Activated CD4-positive, alpha-beta T cell treated with anti-CD3 and anti-CD28 coated beads for 36 hours (primary cell): ENCODE results near the gene MYOD1. TPM values are rescaled to one million over a fixed set of nuclear protein-coding genes. Genes with fewer than 3 reads are reported as not detected.

ENCODE experiments used
- ATAC-seq: fragments of 200-7000 bp; cut with Tn5 transposase; one replicate; pipeline ENCODE4 v1.10.0; 2021; ENCODE audit warnings: mild to moderate bottlenecking, moderate library complexity
- CTCF ChIA-PET: fragments of 350-600 bp; sonication (Branson Sonifier 250); formaldehyde crosslinking; loops from one replicate; lab custom pipeline; 2021; ENCODE audit warnings: antibody characterized with exemption; lab: Charles Lee
- POLR2A ChIA-PET: fragments of 350-600 bp; sonication (Branson Sonifier 250); formaldehyde crosslinking; loops from one replicate; lab custom pipeline; 2021; ENCODE audit warnings: antibody characterized with exemption, inconsistent platforms; lab: Charles Lee
- DNase-seq: peaks from one replicate; pipeline ENCODE4 v3.0.0-alpha.2; 2020
- H3K27ac Mint-ChIP-seq: one replicate; pipeline ENCODE4 v1.8.0; 2021; ENCODE audit warnings: mixed read lengths
- H3K27me3 Mint-ChIP-seq: one replicate; pipeline ENCODE4 v1.8.0; 2021; ENCODE audit warnings: mixed read lengths
- H3K36me3 Mint-ChIP-seq: one replicate; pipeline ENCODE4 v1.8.0; 2021; ENCODE audit warnings: low read depth, mixed read lengths
- H3K4me1 Mint-ChIP-seq: one replicate; pipeline ENCODE4 v1.8.0; 2021; ENCODE audit warnings: mixed read lengths
- H3K4me3 Mint-ChIP-seq: one replicate; pipeline ENCODE4 v1.8.0; 2021; ENCODE audit warnings: mild to moderate bottlenecking, moderate library complexity, mixed read lengths
- H3K9me3 Mint-ChIP-seq: one replicate; pipeline ENCODE4 v1.8.0; 2021; ENCODE audit warnings: low read depth, mixed read lengths
- intact Hi-C, 2 experiments: fragments of 100-400 bp; cut with DNase I in 1 of 2; cut with micrococcal nuclease in 1 of 2; formaldehyde crosslinking; loops; one replicate each; pipeline versions ENCODE4 v1.14.2 to v1.15.1; 2022 to 2024; cut with DNase I, micrococcal nuclease
- total RNA-seq, 2 experiments: library from RNA; stranded (reverse); gene quantifications; one replicate each; pipeline ENCODE4 v1.2.3, GENCODE V29; 2021

Gene MYOD1
- total RNA-seq, result not detected

- Mint-ChIP-seq H3K4me1 (no peaks in the 10 kb centered on the region), H3K27me3 (peaks cover 35% of the 10 kb centered on the region), H3K9me3 (no peaks in the 10 kb centered on the region), H3K36me3 (no peaks in the 10 kb centered on the region), H3K27ac (no peak within 1 kb of the TSS), H3K4me3 (no peak within 1 kb of the TSS)
- DNase-seq (no peak), ATAC-seq (no peak)
- intact Hi-C loops, result no loop called here
- POLR2A ChIA-PET, result no interaction called here
- CTCF ChIA-PET, result interaction anchor here (0.6 to 1.0 kb wide), 3 partner anchors 10 to 128 kb away, joined by 3 to 4 read pairs (median 3); no protein-coding TSS in a partner anchor
Observed at GRCh38 chr11:17719028-17719937, at the start of gene MYOD1. TSS of gene MYOD1 (plus strand) at chr11:17719571. CDS start at chr11:17719783, 212 bp downstream.

- Mint-ChIP-seq H3K27ac (no peak overlapping the region), H3K27me3 (peaks cover 17% of the 10 kb centered on the region), H3K9me3 (peaks cover 14% of the 10 kb centered on the region), H3K4me1 (no peaks in the 10 kb centered on the region), H3K4me3 (no peak overlapping the region), H3K36me3 (no peaks in the 10 kb centered on the region)
- ATAC-seq (no peak), DNase-seq (no peak)
- ChIA-PET CTCF (interaction anchor here (0.6 kb wide), 1 partner anchor 71 kb away, joined by 3 read pairs; no protein-coding TSS in a partner anchor), POLR2A (no interaction called here)
- intact Hi-C loops, result no loop called here
Observed at GRCh38 chr11:17672469-17672868, 46.9 kb upstream of the MYOD1 start.

GRCh38 chr11:17673951-17674350, 45.4 kb upstream of the MYOD1 start:
- CTCF ChIA-PET, result no interaction called here
- POLR2A ChIA-PET, result no interaction called here
- peaks cover 14% of the 10 kb centered on the region for H3K9me3 Mint-ChIP-seq
- intact Hi-C loops, result no loop called here
- peaks cover 18% of the 10 kb centered on the region for H3K27me3 Mint-ChIP-seq
- DNase-seq, result no peak
- no peak overlapping the region for H3K4me3 Mint-ChIP-seq
- no peak overlapping the region for H3K27ac Mint-ChIP-seq
- ATAC-seq, result no peak
- H3K4me1 Mint-ChIP-seq, result no peaks in the 10 kb centered on the region
- no peaks in the 10 kb centered on the region for H3K36me3 Mint-ChIP-seq

- Mint-ChIP-seq H3K9me3 (no peaks in the 10 kb centered on the region), H3K4me1 (no peaks in the 10 kb centered on the region), H3K4me3 (no peak overlapping the region), H3K36me3 (no peaks in the 10 kb centered on the region), H3K27me3 (peaks cover 12% of the 10 kb centered on the region), H3K27ac (no peak overlapping the region)
- DNase-seq (no peak), ATAC-seq (no peak)
- ChIA-PET CTCF (no interaction called here), POLR2A (no interaction called here)
- intact Hi-C loops, result no loop called here
Observed at GRCh38 chr11:17682848-17683247, 36.5 kb upstream of the MYOD1 start.

GRCh38 chr11:17683377-17684161, 35.8 kb upstream of the MYOD1 start:
- Mint-ChIP-seq H3K36me3 (no peaks in the 10 kb centered on the region), H3K4me3 (no peak overlapping the region), H3K27ac (no peak overlapping the region), H3K27me3 (peaks cover 12% of the 10 kb centered on the region), H3K4me1 (no peaks in the 10 kb centered on the region), H3K9me3 (no peaks in the 10 kb centered on the region)
- ATAC-seq (no peak), DNase-seq (no peak)
- ChIA-PET CTCF (interaction anchor here (0.6 kb wide), 1 partner anchor 79 kb away, joined by 3 read pairs; no protein-coding TSS in a partner anchor), POLR2A (no interaction called here)
- intact Hi-C loops, result no loop called here

- Mint-ChIP-seq H3K27me3 (peaks cover 10% of the 10 kb centered on the region), H3K36me3 (no peaks in the 10 kb centered on the region), H3K27ac (no peak overlapping the region), H3K4me1 (no peaks in the 10 kb centered on the region), H3K9me3 (no peaks in the 10 kb centered on the region), H3K4me3 (no peak overlapping the region)
- ATAC-seq (no peak), DNase-seq (no peak)
- intact Hi-C loops, result no loop called here
- CTCF ChIA-PET, result no interaction called here
- POLR2A ChIA-PET, result no interaction called here
Observed at GRCh38 chr11:17684550-17684949, 34.8 kb upstream of the MYOD1 start.

- CTCF ChIA-PET, result no interaction called here
- Mint-ChIP-seq H3K36me3 (no peaks in the 10 kb centered on the region), H3K4me3 (no peak overlapping the region)
Observed at GRCh38 chr11:17686231-17686980, 33.0 kb upstream of the MYOD1 start.

GRCh38 chr11:17687946-17688670, 31.3 kb upstream of the MYOD1 start:
- intact Hi-C loops, result no loop called here
- ATAC-seq, result no peak
- POLR2A ChIA-PET, result no interaction called here
- Mint-ChIP-seq H3K9me3 (no peaks in the 10 kb centered on the region), H3K27me3 (peaks cover 12% of the 10 kb centered on the region), H3K27ac (no peak overlapping the region), H3K36me3 (no peaks in the 10 kb centered on the region), H3K4me1 (no peaks in the 10 kb centered on the region), H3K4me3 (no peak overlapping the region)
- CTCF ChIA-PET, result no interaction called here
- no peak for DNase-seq

More at GRCh38 chr11:17686231-17686980, 33.0 kb upstream of the MYOD1 start:
- intact Hi-C loops, result no loop called here
- no peak for DNase-seq
- H3K4me1 Mint-ChIP-seq, result no peaks in the 10 kb centered on the region
- POLR2A ChIA-PET, result no interaction called here
- H3K9me3 Mint-ChIP-seq, result no peaks in the 10 kb centered on the region
- H3K27me3 Mint-ChIP-seq, result peaks cover 12% of the 10 kb centered on the region
- ATAC-seq, result no peak
- no peak overlapping the region for H3K27ac Mint-ChIP-seq

- intact Hi-C loops, result no loop called here
- H3K36me3 Mint-ChIP-seq, result no peaks in the 10 kb centered on the region
- no peak overlapping the region for H3K4me3 Mint-ChIP-seq
- ChIA-PET POLR2A (no interaction called here), CTCF (no interaction called here)
- H3K4me1 Mint-ChIP-seq, result no peaks in the 10 kb centered on the region
- H3K27me3 Mint-ChIP-seq, result peaks cover 34% of the 10 kb centered on the region
- DNase-seq (no peak), ATAC-seq (no peak)
- no peak overlapping the region for H3K27ac Mint-ChIP-seq
- no peaks in the 10 kb centered on the region for H3K9me3 Mint-ChIP-seq
Observed at GRCh38 chr11:17691550-17691949, 27.8 kb upstream of the MYOD1 start.

GRCh38 chr11:17691976-17692375, 27.4 kb upstream of the MYOD1 start:
- intact Hi-C loops, result no loop called here
- no peak overlapping the region for H3K4me3 Mint-ChIP-seq
- CTCF ChIA-PET, result no interaction called here
- ATAC-seq (no peak), DNase-seq (no peak)
- no peak overlapping the region for H3K27ac Mint-ChIP-seq
- POLR2A ChIA-PET, result no interaction called here
- H3K36me3 Mint-ChIP-seq, result no peaks in the 10 kb centered on the region
- H3K27me3 Mint-ChIP-seq, result peaks cover 36% of the 10 kb centered on the region
- H3K9me3 Mint-ChIP-seq, result no peaks in the 10 kb centered on the region
- H3K4me1 Mint-ChIP-seq, result no peaks in the 10 kb centered on the region

GRCh38 chr11:17692931-17693330, 26.4 kb upstream of the MYOD1 start:
- DNase-seq, result no peak

More at GRCh38 chr11:17692931-17693330, 26.4 kb upstream of the MYOD1 start:
- Mint-ChIP-seq H3K4me1 (no peaks in the 10 kb centered on the region), H3K27me3 (peaks cover 41% of the 10 kb centered on the region), H3K4me3 (no peak overlapping the region), H3K27ac (no peak overlapping the region), H3K9me3 (no peaks in the 10 kb centered on the region), H3K36me3 (no peaks in the 10 kb centered on the region)
- CTCF ChIA-PET, result interaction anchor here (0.6 kb wide), 1 partner anchor 34 kb away, joined by 4 read pairs; no protein-coding TSS in a partner anchor
- no peak for ATAC-seq
- POLR2A ChIA-PET, result no interaction called here
- intact Hi-C loops, result no loop called here
